K562 (cell line): Measurements from ENCODE around the gene ZFTA. TPM values are rescaled to one million over a fixed set of nuclear protein-coding genes. Genes with fewer than 3 reads are reported as not detected.

Experiments
- ATAC-seq: fragments of 200-7000 bp; cut with Tn5 transposase; 3 replicates; pipeline ENCODE4 v1.9.1; 2020; ENCODE audit warnings: moderate library complexity
- BruUV-seq: library from RNA; stranded (reverse); fragments of 400-500 nt; replicated peaks from 2 replicates; lab custom pipeline; 2021; lab: Mats Ljungman, UMichigan
- CTCF ChIA-PET: fragments of 300-600 bp; formaldehyde crosslinking; extraction: SDS; loops from one replicate; lab custom pipeline; 2021; ENCODE audit warnings: low intra/inter-chr PET ratio; lab: Yijun Ruan, JAX
- POLR2A ChIA-PET: fragments of 300-600, 350-650 bp; sonication (Branson Sonifier 250); formaldehyde crosslinking; extraction: SDS; loops from one replicate; lab custom pipeline; 2021; ENCODE audit warnings: antibody characterized with exemption, inconsistent platforms; lab: Yijun Ruan, JAX
- DNase-seq, 4 experiments: peaks; one replicate each; pipeline versions ENCODE4 v3.0.0 to v3.0.0-alpha.2; 2011 to 2018; ENCODE audit warnings: low spot score in 3 of 4, mixed read lengths in 3 of 4; ENCODE audit errors: extremely low read depth in 1 of 4
- FAIRE-seq: peaks from 2 replicates; lab custom pipeline; 2011; peaks lifted over from hg19 to GRCh38; lab: Jason Lieb, UNC
- H2AFZ ChIP-seq: 2 replicates; pipeline ENCODE4 v1.6.0; 2011; ENCODE audit warnings: low read depth, low read length, control low read depth, inconsistent platforms
- H3K27ac ChIP-seq: fragments of 200-600 bp; 3 replicates; pipeline ENCODE4 v1.8.0; 2011; ENCODE audit warnings: low read depth, mild to moderate bottlenecking, control low read depth, inconsistent platforms, low read length, moderate library complexity, mixed read lengths; ENCODE audit errors: extremely low read depth
- H3K27me3 ChIP-seq, 2 experiments: fragments of 300-600 bp in 1 of 2; 2 replicates in 1 of 2; 3 replicates in 1 of 2; pipeline versions ENCODE4 v1.6.0 to v1.8.0; 2011; ENCODE audit warnings: inconsistent platforms in 2 of 2, low read length in 2 of 2, mild to moderate bottlenecking in 1 of 2, mixed read lengths in 1 of 2, moderate library complexity in 1 of 2; ENCODE audit not compliant: control insufficient read depth in 2 of 2, insufficient read depth in 2 of 2
- H3K36me3 ChIP-seq: fragments of 300-600 bp; 3 replicates; pipeline ENCODE4 v1.8.0; 2011; ENCODE audit warnings: mild to moderate bottlenecking, low read length, inconsistent platforms; ENCODE audit not compliant: control insufficient read depth, insufficient read depth
- H3K4me1 ChIP-seq, 2 experiments: fragments of 200-600 bp in 1 of 2; replicated peaks in 1 of 2; 2 replicates in 1 of 2; 3 replicates in 1 of 2; pipeline versions ENCODE4 v1.5.1 to v1.8.0; 2011; ENCODE audit warnings: inconsistent platforms in 2 of 2, low read length in 2 of 2, mild to moderate bottlenecking in 1 of 2, mixed read lengths in 1 of 2, moderate library complexity in 1 of 2; ENCODE audit not compliant: control insufficient read depth in 2 of 2, insufficient read depth in 2 of 2
- H3K4me2 ChIP-seq: 2 replicates; pipeline ENCODE4 v1.6.1; 2011; ENCODE audit warnings: low read length, control low read depth, inconsistent platforms, mixed read lengths; ENCODE audit not compliant: insufficient read depth
- H3K4me3 ChIP-seq: fragments of 200-600 bp; sonication (generic), shearing (Covaris generic); 2 replicates; pipeline ENCODE4 v1.5.1; 2016; ENCODE audit warnings: control low read depth, inconsistent platforms
- H3K79me2 ChIP-seq: fragments of 200-600 bp; 3 replicates; pipeline ENCODE4 v1.8.0; 2011; ENCODE audit warnings: low read length, inconsistent platforms; ENCODE audit not compliant: control insufficient read depth, insufficient read depth
- H3K9ac ChIP-seq, 2 experiments: 2 replicates each; pipeline versions ENCODE4 v1.6.0 to v1.6.1; 2011; ENCODE audit warnings: low read depth in 2 of 2, low read length in 2 of 2, control low read depth in 1 of 2, inconsistent platforms in 1 of 2, mild to moderate bottlenecking in 1 of 2, mixed read lengths in 1 of 2; ENCODE audit not compliant: insufficient read depth in 1 of 2
- H3K9me1 ChIP-seq: one replicate; pipeline ENCODE4 v1.6.0; 2011; ENCODE audit warnings: inconsistent platforms, mild to moderate bottlenecking, low read length, moderate library complexity; ENCODE audit not compliant: control insufficient read depth, insufficient read depth
- H3K9me3 ChIP-seq: replicated peaks from 2 replicates; pipeline ENCODE4 v1.5.1; 2011; ENCODE audit warnings: low read depth, low read length, inconsistent platforms; ENCODE audit not compliant: control insufficient read depth, insufficient read depth
- H4K20me1 ChIP-seq: replicated peaks from 2 replicates; pipeline ENCODE4 v1.6.1; 2011; ENCODE audit warnings: low read length, inconsistent platforms, mixed read lengths; ENCODE audit not compliant: control insufficient read depth, insufficient read depth
- ATF7 ChIP-seq: fragments of 450-650 bp; IDR thresholded peaks from 2 replicates; pipeline ENCODE4 v1.7.1; 2014; ENCODE audit warnings: mild to moderate bottlenecking, moderate library complexity
- NCOA2 ChIP-seq, 2 experiments: fragments of 450-650 bp; IDR thresholded peaks; 2 replicates each; pipeline ENCODE4 v1.6.1; 2018; ENCODE audit warnings: mild to moderate bottlenecking in 2 of 2, moderate library complexity in 1 of 2; ENCODE audit not compliant: partially characterized antibody in 2 of 2
- SIN3B ChIP-seq: fragments of 450-650 bp; IDR thresholded peaks from 2 replicates; pipeline ENCODE4 v1.6.1; 2017; ENCODE audit warnings: low read depth, mild to moderate bottlenecking, moderate library complexity
- TFAM ChIP-seq: fragments of 250-450 bp; sonication (Bioruptor Pico); conservative IDR thresholded peaks from 2 replicates; pipeline ENCODE4 v1.5.0; 2021; ENCODE audit warnings: mild to moderate bottlenecking, moderate library complexity
- ZNF507 ChIP-seq: conservative IDR thresholded peaks from 2 replicates; pipeline ENCODE4 v1.6.1; 2017; ENCODE audit warnings: missing genetic modification characterization, missing compliant biosample characterization
- WGBS: fragments of 100-300 bp; shearing (Covaris generic); methylation state at CpG from one replicate; pipeline ENCODE4 v1.1.6; 2016; ENCODE audit warnings: low coverage, mixed read lengths; ENCODE audit not compliant: insufficient coverage; ENCODE audit errors: missing lambda C conversion rate; 5-methylcytosine and 5-hydroxymethylcytosine counted together
- in situ Hi-C: fragments of 300-500 bp; cut with MboI; formaldehyde crosslinking; loops from 4 replicates; pipeline ENCODE4 v1.15.0; 2018; ENCODE audit warnings: inconsistent platforms, mixed read lengths
- intact Hi-C: fragments of 100-400 bp; cut with micrococcal nuclease; formaldehyde crosslinking; loops from 2 replicates; pipeline ENCODE4 v1.14.2; 2022
- polyA plus RNA-seq, 8 experiments: library from polyadenylated mRNA; depleted of rRNA in 4 of 8; stranded (reverse) in 5 of 8; unstranded in 3 of 8; fragments of >200 nt; fragmentation: Nextera tagmentation in 2 of 8; fragmentation: Illumina TruSeq in 1 of 8; extraction: Ambion mirVana in 2 of 8; extraction: Trizol in 1 of 8; gene quantifications; 2 replicates each; pipeline versions ENCODE4 v1.2.1 to v1.2.3, GENCODE V29; 2011 to 2014; ENCODE audit warnings: inconsistent platforms in 1 of 8, missing spikeins in 1 of 8
- total RNA-seq, 7 experiments: library from RNA; depleted of rRNA in 6 of 7; stranded (reverse); fragments of >200 nt in 6 of 7; fragmentation: Illumina TruSeq in 2 of 7; extraction: Trizol in 2 of 7; gene quantifications; 2 replicates each; pipeline versions ENCODE4 v1.2.1 to v1.2.3, GENCODE V29; 2011 to 2021; ENCODE audit warnings: low replicate concordance in 1 of 7
- TF ChIP-seq, protein P1 (sequence below): IDR thresholded peaks from 3 replicates; pipeline ENCODE4 v1.6.1; 2011; ENCODE audit warnings: borderline replicate concordance, mild to moderate bottlenecking; ENCODE audit not compliant: insufficient read length, insufficient read depth
- TF ChIP-seq, protein P2 (sequence below): fragments of 200-800 bp; sonication (Bioruptor generic); IDR thresholded peaks from 2 replicates; pipeline ENCODE4 v1.6.1; 2016; ENCODE audit warnings: missing genetic modification characterization, missing compliant biosample characterization
- TF ChIP-seq, protein P3 (sequence below), 2 experiments: fragments of 450-650 bp; IDR thresholded peaks; 2 replicates each; pipeline ENCODE4 v1.6.1; 2016
- TF ChIP-seq, protein P4 (sequence below): fragments of 250-450 bp; sonication (Bioruptor Pico); IDR thresholded peaks from 2 replicates; pipeline ENCODE4 v1.9.0; 2021; ENCODE audit warnings: mild to moderate bottlenecking, inconsistent platforms

The ZFTA gene
- total and polyA plus RNA-seq, 9 of the 15 experiments (the other 6 are each of a cell fraction or from before 2014, with no cell fraction given) = 0.45 to 12.3 (median 2.9) TPM

DNA sequence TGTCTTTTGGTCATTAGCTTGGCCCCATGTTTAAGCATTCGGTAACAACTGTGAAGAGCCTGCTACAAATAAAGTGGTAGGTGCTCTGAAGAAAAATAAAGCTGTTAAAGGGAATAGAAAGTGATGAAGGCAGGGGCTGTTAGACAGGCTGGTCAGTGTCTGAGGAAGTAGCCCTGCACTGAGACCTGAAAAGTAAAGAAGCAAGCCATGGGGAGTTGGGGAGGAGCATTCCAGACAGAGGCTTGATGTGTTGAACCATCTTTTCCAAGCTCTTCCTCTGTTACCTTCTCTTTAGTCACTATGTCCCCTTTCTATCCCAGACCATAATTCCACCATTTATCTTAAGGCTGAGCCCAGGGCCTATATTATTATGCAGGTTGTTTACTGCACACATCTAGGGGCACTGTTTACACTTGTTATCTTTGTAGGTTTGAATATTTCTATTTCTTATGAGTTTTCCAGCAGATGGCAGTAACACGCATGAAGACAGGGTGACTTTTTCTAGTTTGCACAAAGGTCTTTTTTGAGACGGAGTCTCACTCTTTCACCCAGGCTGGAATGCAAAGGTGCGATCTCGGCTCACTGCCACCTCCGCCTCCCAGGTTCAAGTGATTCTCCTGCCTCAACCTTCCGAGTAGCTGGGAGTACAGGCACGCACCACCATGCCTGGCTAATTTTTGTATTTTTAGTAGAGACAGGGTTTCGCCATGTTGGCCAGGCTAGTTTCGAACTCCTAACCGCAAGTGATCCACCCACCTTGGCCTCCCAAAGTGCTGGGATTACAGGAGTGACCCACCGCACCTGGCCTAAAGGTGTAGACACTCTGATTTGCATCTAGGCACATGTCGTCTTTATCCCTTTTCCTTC lies 23.0 kb downstream of the ZFTA start:
- Histone ChIP-seq H3K9me1 (no peaks in the 10 kb centered on the region), H3K27me3 (no peaks in the 10 kb centered on the region), H3K4me1 (peaks cover 11 to 25% of the 10 kb centered on the region in 2 experiments; a peak in 4 of 5 replicates), H3K4me3 (no peak overlapping the region; the same call in 1 of the 2 replicates), H2AFZ (peak overlapping the region; percentile 41), H3K36me3 (peaks cover 17% of the 10 kb centered on the region; the same call in 1 of the 3 replicates), H3K79me2 (peaks cover 50% of the 10 kb centered on the region), H3K9me3 (no peaks in the 10 kb centered on the region), H3K27ac (peak overlapping the region; percentile 57), H3K4me2 (peak overlapping the region; percentile 71), H4K20me1 (0 out of 2 replicates have a peak, but pooled peaks cover 6% of the 10 kb centered on the region), H3K9ac (peak overlapping the region; percentile 37 to 84; a peak in 2 of 4 replicates)
- peak; percentile 80 for ATAC-seq
- peak in 1 of 4 experiments; percentile 50 for DNase-seq
- 15% methylated on average over 12 of the region's 13 CpGs for WGBS
- peak; percentile 72 for FAIRE-seq
- POLR2A ChIA-PET = interaction anchor here (0.6 to 2.1 kb wide), 5 partner anchors 10 to 291 kb away, joined by 3 to 5 read pairs (median 3); no protein-coding TSS in a partner anchor
- no TSS peak for BruUV-seq
- in situ Hi-C loops (no loop called here), intact Hi-C loops (loop anchor here (2.0 to 10.0 kb wide), 2 partner anchors 75 to 399 kb away; partner anchors contain the start of gene ATL3)
- CTCF ChIA-PET = no interaction called here
- TF ChIP-seq SIN3B (no peak), ATF7 (no peak), TFAM (CRISPR knock-in tag) (no peak), NCOA2 (IDR thresholded peaks at IDR 0.05; ENCODE audit: partially characterized antibody in 2 of 2) (no peak), ZNF507 (tag) (no peak)
- TF ChIP-seq, protein P1, sequence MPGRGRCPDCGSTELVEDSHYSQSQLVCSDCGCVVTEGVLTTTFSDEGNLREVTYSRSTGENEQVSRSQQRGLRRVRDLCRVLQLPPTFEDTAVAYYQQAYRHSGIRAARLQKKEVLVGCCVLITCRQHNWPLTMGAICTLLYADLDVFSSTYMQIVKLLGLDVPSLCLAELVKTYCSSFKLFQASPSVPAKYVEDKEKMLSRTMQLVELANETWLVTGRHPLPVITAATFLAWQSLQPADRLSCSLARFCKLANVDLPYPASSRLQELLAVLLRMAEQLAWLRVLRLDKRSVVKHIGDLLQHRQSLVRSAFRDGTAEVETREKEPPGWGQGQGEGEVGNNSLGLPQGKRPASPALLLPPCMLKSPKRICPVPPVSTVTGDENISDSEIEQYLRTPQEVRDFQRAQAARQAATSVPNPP = no peak
- TF ChIP-seq, protein P2, sequence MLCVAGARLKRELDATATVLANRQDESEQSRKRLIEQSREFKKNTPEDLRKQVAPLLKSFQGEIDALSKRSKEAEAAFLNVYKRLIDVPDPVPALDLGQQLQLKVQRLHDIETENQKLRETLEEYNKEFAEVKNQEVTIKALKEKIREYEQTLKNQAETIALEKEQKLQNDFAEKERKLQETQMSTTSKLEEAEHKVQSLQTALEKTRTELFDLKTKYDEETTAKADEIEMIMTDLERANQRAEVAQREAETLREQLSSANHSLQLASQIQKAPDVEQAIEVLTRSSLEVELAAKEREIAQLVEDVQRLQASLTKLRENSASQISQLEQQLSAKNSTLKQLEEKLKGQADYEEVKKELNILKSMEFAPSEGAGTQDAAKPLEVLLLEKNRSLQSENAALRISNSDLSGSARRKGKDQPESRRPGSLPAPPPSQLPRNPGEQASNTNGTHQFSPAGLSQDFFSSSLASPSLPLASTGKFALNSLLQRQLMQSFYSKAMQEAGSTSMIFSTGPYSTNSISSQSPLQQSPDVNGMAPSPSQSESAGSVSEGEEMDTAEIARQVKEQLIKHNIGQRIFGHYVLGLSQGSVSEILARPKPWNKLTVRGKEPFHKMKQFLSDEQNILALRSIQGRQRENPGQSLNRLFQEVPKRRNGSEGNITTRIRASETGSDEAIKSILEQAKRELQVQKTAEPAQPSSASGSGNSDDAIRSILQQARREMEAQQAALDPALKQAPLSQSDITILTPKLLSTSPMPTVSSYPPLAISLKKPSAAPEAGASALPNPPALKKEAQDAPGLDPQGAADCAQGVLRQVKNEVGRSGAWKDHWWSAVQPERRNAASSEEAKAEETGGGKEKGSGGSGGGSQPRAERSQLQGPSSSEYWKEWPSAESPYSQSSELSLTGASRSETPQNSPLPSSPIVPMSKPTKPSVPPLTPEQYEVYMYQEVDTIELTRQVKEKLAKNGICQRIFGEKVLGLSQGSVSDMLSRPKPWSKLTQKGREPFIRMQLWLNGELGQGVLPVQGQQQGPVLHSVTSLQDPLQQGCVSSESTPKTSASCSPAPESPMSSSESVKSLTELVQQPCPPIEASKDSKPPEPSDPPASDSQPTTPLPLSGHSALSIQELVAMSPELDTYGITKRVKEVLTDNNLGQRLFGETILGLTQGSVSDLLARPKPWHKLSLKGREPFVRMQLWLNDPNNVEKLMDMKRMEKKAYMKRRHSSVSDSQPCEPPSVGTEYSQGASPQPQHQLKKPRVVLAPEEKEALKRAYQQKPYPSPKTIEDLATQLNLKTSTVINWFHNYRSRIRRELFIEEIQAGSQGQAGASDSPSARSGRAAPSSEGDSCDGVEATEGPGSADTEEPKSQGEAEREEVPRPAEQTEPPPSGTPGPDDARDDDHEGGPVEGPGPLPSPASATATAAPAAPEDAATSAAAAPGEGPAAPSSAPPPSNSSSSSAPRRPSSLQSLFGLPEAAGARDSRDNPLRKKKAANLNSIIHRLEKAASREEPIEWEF (CRISPR knock-in tag) = no peak
- TF ChIP-seq, protein P3, sequence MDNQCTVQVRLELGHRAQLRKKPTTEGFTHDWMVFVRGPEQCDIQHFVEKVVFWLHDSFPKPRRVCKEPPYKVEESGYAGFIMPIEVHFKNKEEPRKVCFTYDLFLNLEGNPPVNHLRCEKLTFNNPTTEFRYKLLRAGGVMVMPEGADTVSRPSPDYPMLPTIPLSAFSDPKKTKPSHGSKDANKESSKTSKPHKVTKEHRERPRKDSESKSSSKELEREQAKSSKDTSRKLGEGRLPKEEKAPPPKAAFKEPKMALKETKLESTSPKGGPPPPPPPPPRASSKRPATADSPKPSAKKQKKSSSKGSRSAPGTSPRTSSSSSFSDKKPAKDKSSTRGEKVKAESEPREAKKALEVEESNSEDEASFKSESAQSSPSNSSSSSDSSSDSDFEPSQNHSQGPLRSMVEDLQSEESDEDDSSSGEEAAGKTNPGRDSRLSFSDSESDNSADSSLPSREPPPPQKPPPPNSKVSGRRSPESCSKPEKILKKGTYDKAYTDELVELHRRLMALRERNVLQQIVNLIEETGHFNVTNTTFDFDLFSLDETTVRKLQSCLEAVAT (IDR thresholded peaks at IDR 0.05) = no peak
- TF ChIP-seq, protein P4, sequence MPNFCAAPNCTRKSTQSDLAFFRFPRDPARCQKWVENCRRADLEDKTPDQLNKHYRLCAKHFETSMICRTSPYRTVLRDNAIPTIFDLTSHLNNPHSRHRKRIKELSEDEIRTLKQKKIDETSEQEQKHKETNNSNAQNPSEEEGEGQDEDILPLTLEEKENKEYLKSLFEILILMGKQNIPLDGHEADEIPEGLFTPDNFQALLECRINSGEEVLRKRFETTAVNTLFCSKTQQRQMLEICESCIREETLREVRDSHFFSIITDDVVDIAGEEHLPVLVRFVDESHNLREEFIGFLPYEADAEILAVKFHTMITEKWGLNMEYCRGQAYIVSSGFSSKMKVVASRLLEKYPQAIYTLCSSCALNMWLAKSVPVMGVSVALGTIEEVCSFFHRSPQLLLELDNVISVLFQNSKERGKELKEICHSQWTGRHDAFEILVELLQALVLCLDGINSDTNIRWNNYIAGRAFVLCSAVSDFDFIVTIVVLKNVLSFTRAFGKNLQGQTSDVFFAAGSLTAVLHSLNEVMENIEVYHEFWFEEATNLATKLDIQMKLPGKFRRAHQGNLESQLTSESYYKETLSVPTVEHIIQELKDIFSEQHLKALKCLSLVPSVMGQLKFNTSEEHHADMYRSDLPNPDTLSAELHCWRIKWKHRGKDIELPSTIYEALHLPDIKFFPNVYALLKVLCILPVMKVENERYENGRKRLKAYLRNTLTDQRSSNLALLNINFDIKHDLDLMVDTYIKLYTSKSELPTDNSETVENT (CRISPR knock-in tag) = no peak
